Femur (tissue), 1 donor: ENCODE results near the gene HNRNPM.
"Not testable (repeated sequence)": the region's sequence is repeated elsewhere in the genome, so short reads cannot be mapped to it uniquely, and the experiment has no call there.

Experiments
- DNase-seq: peaks from one replicate; pipeline ENCODE4 v3.0.0-alpha.2; 2017

The HNRNPM gene

DNA sequence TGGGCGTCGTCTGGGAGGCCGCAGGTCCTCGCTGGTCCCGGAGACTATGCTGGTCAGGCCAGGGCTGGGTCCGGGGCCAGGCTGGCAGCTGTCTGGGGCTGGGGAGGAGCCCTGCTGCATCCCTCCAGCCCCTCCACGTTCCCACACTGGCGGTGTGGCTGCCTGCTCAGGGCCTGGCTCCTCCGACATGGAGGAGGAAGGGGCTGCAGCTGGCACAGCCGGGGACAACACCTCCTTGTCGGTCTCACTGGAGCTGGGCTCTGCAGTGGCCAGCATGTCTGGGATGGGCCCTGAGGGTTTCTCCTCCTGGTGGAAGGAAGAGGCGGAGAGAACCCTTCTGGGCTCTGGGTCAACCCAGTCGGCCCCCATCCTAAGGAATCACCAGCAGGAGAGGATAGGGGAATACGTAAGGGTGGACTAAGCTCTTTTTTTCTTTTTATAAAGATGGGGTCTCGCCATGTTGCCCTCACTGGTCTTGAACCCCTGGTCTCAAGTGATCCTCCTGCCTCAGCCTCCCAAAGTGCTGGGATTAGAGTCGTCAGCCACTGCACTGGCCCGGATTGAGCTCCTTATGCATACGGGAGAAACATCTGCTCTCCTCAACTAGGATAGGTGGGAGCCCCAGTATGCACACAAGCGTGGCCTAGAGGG is 68.4 kb downstream of the HNRNPM start:
- no peak for DNase-seq

GRCh38 chr19:8513687-8514504 is 69.1 kb downstream of the HNRNPM start, which contains the start of gene ZNF414:
Gene ZNF414, minus strand, starts transcription at chr19:8514167. Its CDS starts 121 bp downstream, at chr19:8514046.
- peak; percentile 97 for DNase-seq

DNA sequence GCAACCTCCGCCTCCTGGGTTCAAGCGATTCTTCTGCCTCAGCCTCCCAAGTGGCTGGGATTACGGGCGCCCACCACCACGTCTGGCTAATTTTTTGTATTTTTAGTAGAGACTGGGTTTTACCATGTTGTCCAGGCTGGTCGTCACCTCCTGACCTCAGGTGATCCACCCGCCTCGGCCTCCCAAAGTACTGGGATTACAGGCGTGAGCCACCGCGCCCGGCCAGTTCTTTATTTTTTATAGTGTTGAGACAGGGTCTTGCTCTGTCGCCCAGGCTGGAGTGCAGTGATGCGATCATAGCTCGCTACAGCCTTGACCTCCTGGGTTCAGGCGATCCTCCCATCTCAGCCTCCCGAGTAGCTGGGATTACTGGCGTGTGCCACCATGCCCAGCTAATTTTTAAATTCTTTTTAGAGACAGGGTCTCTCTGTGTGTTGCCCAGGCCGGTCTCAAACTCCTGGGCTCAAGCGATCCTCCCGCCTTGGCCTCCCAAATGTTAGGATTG is 69.8 kb downstream of the HNRNPM start:
- DNase-seq, result not testable (repeated sequence)

DNA sequence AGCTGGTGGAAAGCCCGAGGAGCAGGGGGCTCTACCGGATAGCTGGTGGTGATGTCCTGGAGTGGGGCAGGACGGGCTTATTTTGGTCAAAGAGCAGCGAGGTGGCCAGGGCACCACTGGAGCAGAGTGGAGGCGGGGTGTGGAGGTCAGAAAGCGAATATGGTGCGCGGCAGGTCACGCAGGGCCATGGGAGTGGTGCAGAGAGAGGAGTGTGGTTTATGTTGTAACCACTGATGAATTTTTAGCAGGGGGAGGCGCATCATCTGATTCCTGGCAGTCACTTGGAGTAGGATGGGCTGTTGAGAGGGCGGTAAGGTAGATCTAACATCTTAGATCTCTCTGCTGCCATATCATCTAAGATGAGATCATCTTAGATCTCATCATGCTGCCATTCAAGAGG is 70.5 kb downstream of the HNRNPM start:
- DNase-seq, result no peak

DNA sequence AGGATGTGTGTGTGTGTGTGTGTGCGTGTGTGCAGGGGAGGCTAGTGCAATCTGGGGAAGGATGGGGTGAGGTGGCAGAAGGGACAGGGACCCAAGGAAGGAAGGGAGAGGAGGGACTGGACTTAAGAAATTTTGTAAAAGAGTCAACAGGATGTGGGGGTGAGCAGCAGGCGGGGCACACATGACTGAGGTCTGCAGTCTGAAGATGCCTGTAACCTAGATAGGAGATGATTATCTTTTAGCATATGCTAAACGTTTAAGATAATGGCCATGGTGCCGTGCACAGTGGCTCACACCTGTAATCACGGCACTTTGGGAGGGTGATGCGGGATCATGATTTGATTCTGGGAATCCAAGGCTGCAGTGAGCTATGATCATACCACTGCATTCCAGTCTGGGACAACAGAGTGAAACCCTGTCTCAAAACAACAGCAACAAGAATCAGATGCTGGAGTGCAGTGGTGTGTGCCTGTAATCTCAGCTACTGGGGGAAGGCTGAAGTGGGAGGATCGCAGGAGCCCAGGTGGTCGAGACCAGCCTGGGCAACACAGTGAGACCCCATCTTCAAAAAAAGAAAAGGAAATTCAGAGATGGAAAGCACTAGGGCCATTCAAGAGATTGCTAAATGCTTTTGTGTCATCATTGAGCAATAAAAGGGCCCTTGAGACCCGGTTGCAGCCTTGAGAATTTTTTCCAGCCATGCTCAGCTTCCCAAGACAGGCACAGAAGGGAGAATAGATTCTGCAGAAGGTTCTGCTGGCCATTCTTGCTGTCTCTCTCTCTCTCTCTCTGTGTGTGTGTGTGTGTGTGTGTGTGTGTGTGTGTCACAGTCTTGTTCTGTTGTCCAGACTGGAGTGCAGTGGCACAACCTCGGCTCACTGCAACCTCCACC is 73.0 kb downstream of the HNRNPM start:
- DNase-seq, result no peak

- DNase-seq, result no peak
These were observed 73.8 kb downstream of the HNRNPM start for GRCh38 chr19:8518536-8518935.

- DNase-seq, result no peak
These were observed 74.6 kb downstream of the HNRNPM start for GRCh38 chr19:8519388-8519787.

- DNase-seq, result no peak
These were observed 80.6 kb downstream of the HNRNPM start for GRCh38 chr19:8525401-8525684.

DNA sequence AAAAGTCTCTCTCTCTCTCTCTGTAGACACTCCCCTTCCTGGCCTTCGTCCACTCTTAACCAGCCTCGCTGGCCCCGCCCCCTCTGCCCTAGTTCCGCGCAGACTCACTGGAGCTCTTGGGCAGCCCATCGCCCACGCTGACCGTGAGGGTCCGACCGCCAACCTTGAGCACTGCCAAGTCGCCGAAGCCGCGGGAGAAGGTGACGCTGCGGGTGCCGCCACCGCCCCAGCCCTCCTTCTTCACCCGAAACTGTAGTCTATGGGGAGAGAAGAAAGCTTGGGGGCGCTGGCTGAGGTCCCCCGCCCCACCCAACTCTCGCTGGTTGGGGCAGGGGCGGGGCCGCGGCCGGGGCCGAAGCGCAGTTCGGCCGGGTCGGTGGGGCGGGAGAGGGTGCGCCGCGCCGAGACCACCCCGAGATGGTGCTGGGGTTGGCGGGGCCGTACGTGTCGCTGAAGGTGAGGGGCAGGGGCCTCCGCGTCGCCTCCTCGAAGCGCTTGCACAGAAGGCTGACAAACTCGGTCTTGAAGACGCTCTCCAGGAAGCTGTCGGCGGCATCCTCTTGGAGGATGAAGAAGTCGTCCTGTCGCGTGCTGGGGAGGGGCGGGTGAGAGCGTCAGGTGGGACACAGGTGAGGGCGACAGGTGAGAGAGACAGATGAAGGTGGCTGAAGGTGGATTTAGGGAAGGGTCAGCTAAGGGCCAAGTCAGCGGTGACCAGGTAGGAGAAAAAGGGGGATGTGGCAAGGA is 81.7 kb downstream of the HNRNPM start:
- DNase-seq, result peak; percentile 96

GRCh38 chr19:8528500-8528899 is 83.7 kb downstream of the HNRNPM start:
- DNase-seq, result no peak

- DNase-seq, result no peak
These were observed 84.7 kb downstream of the HNRNPM start for GRCh38 chr19:8529369-8530006.

- DNase-seq, result no peak
These were observed 85.4 kb downstream of the HNRNPM start for GRCh38 chr19:8530061-8530679.

- DNase-seq, result no peak
These were observed 86.7 kb downstream of the HNRNPM start for GRCh38 chr19:8531470-8531869.

GRCh38 chr19:8532225-8532624 is 87.5 kb downstream of the HNRNPM start:
- no peak for DNase-seq

DNA sequence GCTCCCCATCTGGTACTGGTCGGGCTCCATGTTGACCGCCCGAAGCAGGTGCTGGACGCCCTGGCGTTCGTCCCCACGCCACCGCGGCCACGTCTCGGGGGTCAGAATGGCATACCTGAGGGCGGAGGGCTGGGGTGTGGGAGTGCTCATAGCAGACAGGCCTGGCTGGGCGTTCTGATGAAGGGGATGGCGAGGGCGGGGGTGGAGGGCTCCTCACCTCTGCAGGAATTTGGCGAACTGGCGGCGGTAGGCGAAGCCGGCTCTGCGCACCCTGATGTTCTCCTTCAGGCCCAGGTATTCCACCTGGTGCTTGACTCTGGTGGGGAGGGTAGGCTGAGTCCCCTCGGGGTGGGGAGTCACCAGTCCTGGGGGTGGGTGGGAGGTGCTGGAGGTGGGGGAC is 91.5 kb downstream of the HNRNPM start:
- DNase-seq, result no peak

DNA sequence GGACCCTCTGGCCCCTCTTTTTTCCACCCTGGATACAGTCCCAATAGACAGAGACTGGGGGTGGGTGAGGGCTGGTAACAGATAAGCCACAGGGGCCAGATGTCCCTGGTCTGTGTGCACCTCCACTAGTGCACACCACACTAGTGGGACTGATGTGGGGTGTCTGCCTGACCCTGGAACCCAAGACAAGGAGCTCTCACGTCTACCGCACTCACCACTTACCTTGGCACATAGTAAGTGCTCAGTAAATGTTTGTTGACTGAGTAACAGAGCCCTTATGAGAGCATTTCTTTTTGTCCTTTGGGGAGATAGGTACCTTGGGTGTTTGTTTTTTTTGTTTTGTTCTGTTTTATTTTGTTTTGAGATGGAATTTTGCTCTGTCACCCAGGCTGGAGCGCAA is 92.3 kb downstream of the HNRNPM start:
- DNase-seq, result no peak
